Measurements from ENCODE around the gene TP53AIP1.

The TP53AIP1 gene

GRCh38 chr11:128943428-128943976 is 831 bp upstream of the TP53AIP1 start:
- no peak for DNase-seq (ENCODE audit: low read depth in 2 of 2)

DNA sequence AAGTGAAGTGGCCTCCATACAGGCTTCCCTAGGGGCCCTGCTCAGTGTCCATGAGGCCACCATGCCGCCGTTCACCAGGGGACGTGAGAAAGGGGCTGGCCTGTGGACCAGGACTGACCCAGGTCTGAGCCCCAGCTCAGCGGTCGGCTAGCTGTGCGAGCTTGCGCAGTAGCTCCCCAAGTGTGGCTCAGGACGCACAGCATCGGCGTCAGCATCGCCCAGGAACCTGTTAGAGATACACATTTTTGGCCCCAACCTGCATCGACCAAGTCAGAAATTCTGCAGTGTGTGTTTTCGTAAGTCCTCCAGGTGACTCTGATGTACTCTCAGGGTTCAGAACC is 429 bp downstream of the TP53AIP1 start:
- no peak for DNase-seq (ENCODE audit: low read depth in 2 of 2)

- DNase-seq (ENCODE audit: low read depth in 2 of 2), result no peak
Measured at GRCh38 chr11:128941573-128942271, 949 bp downstream of the TP53AIP1 start.

DNA sequence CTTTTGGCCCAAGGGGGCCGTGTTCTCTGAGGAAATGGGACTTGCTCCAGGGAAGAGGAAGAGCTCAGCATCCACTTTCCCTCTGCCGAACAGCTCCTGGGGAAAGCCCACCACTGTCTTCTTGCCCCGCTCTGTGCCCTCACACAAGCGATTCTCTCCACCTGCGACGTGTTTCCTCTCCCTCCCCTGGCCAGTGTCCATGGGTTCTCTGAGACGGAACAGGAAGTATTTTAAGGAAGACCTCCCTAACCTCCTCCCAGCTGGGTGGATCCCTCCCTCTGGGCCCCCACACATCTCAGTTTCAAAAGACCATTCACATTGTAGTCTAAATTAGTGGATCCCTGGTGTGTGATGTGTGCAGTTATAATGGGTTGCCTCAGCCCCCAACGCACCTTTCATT is 1.6 kb downstream of the TP53AIP1 start:
- DNase-seq (ENCODE audit: low read depth in 2 of 2), result no peak

DNA sequence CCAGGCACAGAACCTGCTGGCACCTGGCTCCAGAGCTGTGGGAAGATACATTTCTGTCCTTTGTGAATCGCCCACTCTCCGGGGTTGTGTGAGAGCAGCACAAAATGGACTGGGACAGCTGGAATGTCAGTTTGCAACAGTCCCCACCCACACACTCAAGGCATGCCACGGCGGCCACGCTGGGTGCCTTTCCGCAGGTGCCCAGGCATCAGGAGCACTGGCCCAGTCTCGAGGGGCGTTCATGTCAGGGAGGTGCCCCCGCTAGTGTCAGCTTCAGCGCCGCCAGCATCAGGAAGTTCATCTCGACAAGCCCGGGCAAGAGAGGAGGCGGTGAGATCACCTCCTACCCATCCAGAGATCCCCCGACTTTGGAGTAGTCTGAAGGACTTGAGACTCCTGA is 2.1 kb downstream of the TP53AIP1 start:
- no peak for DNase-seq (ENCODE audit: low read depth in 2 of 2)

DNA sequence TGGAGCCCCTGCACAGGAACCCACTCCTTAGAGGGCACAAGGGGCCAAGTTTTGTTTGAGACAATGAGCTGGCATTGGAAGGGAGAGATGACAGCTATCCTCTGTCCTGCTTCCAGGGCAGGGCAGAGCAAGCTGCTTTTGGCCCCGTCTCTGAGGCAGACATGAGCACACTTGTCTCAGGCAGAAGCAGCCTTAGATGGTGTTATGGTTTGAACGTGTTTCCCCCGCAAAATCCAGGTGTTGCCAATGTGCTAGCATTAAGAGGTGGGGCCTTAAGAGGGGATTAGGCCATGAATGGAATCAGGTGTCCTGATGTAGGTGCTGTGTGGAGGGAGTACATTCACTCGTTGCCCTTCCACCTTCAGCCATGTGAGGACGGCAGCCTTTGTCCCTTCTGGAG is 2.5 kb downstream of the TP53AIP1 start:
- no peak for DNase-seq (ENCODE audit: low read depth in 2 of 2)

DNA sequence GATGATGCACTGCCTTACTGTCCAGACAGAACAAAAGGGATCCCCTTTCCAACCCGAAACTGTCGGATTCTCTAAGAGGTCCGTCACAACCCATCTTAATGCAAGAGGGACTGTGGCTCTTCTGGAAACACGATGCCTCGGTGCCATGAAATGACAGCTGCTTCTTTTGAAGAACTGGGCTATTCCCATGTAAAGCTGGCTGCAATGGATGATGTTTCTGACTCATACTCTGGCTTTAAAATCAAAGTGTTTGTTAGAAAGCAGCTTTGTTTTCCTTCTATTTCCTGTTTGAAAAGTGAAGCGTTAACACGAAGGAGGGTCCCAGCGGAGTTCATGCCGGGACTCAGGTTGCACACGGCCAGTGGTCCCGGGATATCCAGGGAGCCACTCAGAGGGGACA is 3.1 kb downstream of the TP53AIP1 start:
- no peak for DNase-seq (ENCODE audit: low read depth in 2 of 2)

GRCh38 chr11:128938156-128938885 is 4.3 kb downstream of the TP53AIP1 start:
- no peak for DNase-seq (ENCODE audit: low read depth in 2 of 2)

GRCh38 chr11:128937480-128937879 is 5.2 kb downstream of the TP53AIP1 start:
- no peak for DNase-seq (ENCODE audit: low read depth in 2 of 2)

- no peak for DNase-seq (ENCODE audit: low read depth in 2 of 2)
Measured at GRCh38 chr11:128936606-128937251, 5.9 kb downstream of the TP53AIP1 start.

DNA sequence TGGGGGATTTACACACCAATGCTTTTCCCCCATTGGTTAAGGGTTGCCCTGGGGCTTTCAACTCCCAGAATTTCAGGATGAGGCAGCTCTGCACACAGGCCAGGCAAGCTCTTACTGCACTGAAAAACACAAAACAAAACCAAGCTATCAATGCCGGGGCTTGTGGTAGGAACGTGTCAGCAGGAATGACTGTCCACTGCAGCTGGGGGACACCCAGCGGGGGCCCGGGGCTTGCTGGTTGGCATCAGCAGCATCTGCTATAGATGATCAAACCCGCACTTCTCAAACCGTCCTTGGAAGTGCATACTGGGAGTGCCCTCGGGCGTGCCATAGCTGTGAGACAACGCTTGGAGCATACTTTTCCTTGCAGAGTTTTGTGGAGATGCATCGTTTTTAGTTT is 7.7 kb downstream of the TP53AIP1 start:
- no peak for DNase-seq (ENCODE audit: low read depth in 2 of 2)

- DNase-seq (ENCODE audit: low read depth in 2 of 2), result no peak
Measured at GRCh38 chr11:128934351-128934750, 8.3 kb downstream of the TP53AIP1 start.

DNA sequence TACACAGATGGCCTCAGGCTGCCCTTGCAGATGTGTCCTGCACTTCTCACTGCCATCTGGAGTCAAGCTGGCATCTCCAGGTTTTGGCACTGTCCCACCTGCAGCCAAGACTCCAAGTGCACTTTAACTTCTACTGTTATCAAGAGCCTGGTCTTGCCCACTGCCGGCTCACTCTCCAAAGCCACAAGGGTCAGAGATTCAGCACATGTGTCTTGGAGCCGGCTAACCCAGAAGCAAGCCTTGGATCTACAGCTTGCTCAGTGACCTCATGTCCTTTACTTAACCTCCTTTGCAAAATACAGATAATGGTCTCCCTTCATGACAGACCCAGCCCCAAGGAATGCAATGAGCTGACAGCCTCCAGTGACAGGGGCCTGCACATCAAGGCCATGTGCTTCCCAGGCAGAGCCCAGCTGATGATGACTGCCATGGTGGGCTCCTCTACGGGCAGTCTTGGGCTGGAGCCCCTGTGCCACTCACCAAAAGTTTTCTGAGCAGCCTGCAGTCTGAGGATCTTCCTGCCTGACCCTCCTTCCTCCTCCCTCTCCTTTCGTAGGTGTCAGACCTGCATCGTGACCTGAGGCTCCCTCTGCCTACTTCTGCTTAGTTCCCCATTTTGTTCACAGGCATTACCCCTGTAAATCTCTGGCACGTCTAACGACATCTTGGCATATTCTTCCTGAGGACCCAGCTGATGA is 9.0 kb downstream of the TP53AIP1 start:
- no peak for DNase-seq (ENCODE audit: low read depth in 2 of 2)

GRCh38 chr11:128931668-128932067 is 11.0 kb downstream of the TP53AIP1 start:
- no peak for DNase-seq (ENCODE audit: low read depth in 2 of 2)

GRCh38 chr11:128931066-128931465 is 11.6 kb downstream of the TP53AIP1 start:
- DNase-seq (ENCODE audit: low read depth in 2 of 2), result no peak

DNA sequence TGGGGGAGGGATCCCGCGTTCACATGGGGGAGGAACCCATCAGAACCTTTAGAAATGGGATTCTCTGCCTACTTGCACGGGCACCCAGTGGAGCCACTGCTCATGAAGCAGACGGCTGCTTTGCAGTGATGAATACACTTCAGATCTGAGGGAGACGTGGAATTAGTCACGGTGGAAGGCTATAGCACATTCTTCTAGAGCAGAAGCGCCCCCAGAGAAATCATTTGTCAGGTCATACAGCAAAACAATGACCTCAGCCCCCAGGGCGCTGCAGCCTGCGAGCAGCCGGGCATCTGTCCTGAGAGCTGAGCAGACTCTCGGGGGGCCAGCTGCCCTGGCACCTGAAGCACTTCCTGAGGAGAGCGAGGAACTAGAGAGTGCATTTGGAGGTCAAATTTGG is 12.7 kb downstream of the TP53AIP1 start:
- no peak for DNase-seq (ENCODE audit: low read depth in 2 of 2)

GRCh38 chr11:128929468-128929867 is 13.2 kb downstream of the TP53AIP1 start:
- no peak for DNase-seq (ENCODE audit: low read depth in 2 of 2)

DNA sequence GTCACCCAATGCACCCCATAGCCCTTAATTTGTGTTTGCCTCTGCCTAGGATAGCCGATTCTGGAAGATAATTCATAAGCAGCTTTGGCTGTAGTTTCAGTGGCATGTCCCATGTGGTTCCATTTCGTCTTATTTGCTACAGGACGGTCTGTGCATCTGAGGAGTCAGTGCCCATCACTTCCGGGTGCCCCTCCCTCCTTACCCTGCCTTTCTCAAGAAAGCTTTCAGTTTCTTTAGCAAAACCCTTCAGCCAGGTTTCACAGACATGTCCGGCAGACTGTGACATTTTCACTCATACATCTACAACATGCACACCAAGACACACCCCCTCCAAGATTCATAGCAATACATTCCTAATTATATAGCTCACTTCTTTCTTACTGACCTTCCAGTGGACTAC is 14.3 kb downstream of the TP53AIP1 start:
- DNase-seq (ENCODE audit: low read depth in 2 of 2), result no peak

GRCh38 chr11:128927683-128928336 is 14.9 kb downstream of the TP53AIP1 start:
- no peak for DNase-seq (ENCODE audit: low read depth in 2 of 2)

- DNase-seq (ENCODE audit: low read depth in 2 of 2), result no peak
Measured at GRCh38 chr11:128927108-128927461, 15.6 kb downstream of the TP53AIP1 start.

GRCh38 chr11:128926437-128927107 is 16.1 kb downstream of the TP53AIP1 start:
- no peak for DNase-seq (ENCODE audit: low read depth in 2 of 2)

All from activated CD4-positive, alpha-beta T cell treated with anti-CD3 and anti-CD28 coated beads for 24 hours (primary cell).